ENCODE data around the gene TBC1D5. TPM values are rescaled to one million over a fixed set of nuclear protein-coding genes. Genes with fewer than 3 reads are reported as not detected.

The TBC1D5 gene
- total RNA-seq, 3 donors from 2014 or later, result 70.1 to 109 (median 90.1) TPM

DNA sequence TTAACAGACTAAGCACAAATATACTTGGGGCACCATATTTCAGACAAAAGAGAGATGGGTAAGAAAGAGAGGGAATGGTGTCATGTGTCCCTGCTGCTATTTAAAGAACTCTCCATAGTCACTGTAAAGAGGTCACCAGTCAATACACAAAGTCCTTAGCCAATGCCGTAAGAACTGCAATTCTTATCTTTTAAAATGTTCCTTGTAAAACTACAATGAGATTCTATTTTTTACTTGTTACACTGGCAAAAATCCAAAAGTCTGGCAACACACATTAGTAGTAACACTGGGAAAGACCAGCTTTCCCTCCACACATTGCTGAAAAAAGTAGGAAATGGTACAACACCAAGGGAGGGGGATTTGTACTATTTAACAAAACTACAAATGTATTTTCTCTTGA lies 189.4 kb downstream of the TBC1D5 start:
- DNase-seq (ENCODE audit: low spot score in 2 of 2), result no peak
- no peak for TF ChIP-seq POLR2AphosphoS5 (IDR thresholded peaks at IDR 0.05)
- TF ChIP-seq POLR2A (IDR thresholded peaks at IDR 0.05), result no peak
- Histone ChIP-seq H3K9me3 (no peaks in the 10 kb centered on the region), H3K27ac (no peak overlapping the region), H3K27me3 (no peaks in the 10 kb centered on the region), H3K4me3 (no peak overlapping the region), H3K36me3 (no peaks in the 10 kb centered on the region), H3K4me1 (no peaks in the 10 kb centered on the region)
- intact Hi-C loops (cut with DNase I; ENCODE audit: low total_unique reads), result no loop called here

DNA sequence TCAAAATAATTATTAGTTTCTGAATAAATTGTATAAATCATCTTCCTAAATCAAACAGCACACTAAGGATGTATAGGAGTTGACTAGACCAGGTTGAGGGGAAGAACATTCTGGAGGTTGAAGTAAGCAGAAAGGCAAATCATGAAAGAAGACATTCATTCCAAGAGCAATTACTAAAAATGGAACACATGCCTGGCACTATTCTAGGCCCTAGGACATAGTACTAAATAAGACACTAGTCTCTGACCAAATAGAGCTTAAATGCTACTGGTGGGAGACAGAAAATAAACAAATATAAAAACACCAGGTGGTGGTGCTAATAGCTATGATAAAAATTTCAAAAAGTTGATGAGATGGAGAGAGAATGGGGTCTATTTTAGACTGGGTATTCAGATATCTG lies 190.1 kb downstream of the TBC1D5 start:
- no peaks in the 10 kb centered on the region for H3K27me3 ChIP-seq
- H3K36me3 ChIP-seq, result no peaks in the 10 kb centered on the region
- H3K4me3 ChIP-seq, result no peak overlapping the region
- DNase-seq (ENCODE audit: low spot score in 2 of 2), result no peak
- no peaks in the 10 kb centered on the region for H3K9me3 ChIP-seq
- TF ChIP-seq CTCF (IDR thresholded peaks at IDR 0.05) (no peak), POLR2AphosphoS5 (IDR thresholded peaks at IDR 0.05) (no peak), POLR2A (IDR thresholded peaks at IDR 0.05) (no peak)
- intact Hi-C loops (cut with DNase I; ENCODE audit: low total_unique reads), result no loop called here
- H3K4me1 ChIP-seq, result no peaks in the 10 kb centered on the region
- no peak overlapping the region for H3K27ac ChIP-seq

GRCh38 chr3:17551895-17552294 lies 190.5 kb downstream of the TBC1D5 start:
- intact Hi-C loops (cut with DNase I; ENCODE audit: low total_unique reads), result no loop called here
- no peak for TF ChIP-seq CTCF (IDR thresholded peaks at IDR 0.05)
- no peak for TF ChIP-seq POLR2A (IDR thresholded peaks at IDR 0.05)
- no peak for TF ChIP-seq POLR2AphosphoS5 (IDR thresholded peaks at IDR 0.05)
- H3K36me3 ChIP-seq, result no peaks in the 10 kb centered on the region
- no peak overlapping the region for H3K4me3 ChIP-seq
- no peak overlapping the region for H3K27ac ChIP-seq
- no peaks in the 10 kb centered on the region for H3K27me3 ChIP-seq
- no peak for DNase-seq (ENCODE audit: low spot score in 2 of 2)
- H3K4me1 ChIP-seq, result no peaks in the 10 kb centered on the region
- H3K9me3 ChIP-seq, result no peaks in the 10 kb centered on the region

- Histone ChIP-seq H3K27ac (no peak overlapping the region), H3K9me3 (no peaks in the 10 kb centered on the region), H3K27me3 (no peaks in the 10 kb centered on the region), H3K4me3 (no peak overlapping the region), H3K36me3 (no peaks in the 10 kb centered on the region), H3K4me1 (no peaks in the 10 kb centered on the region)
- TF ChIP-seq POLR2A (IDR thresholded peaks at IDR 0.05) (no peak), CTCF (IDR thresholded peaks at IDR 0.05) (no peak), POLR2AphosphoS5 (IDR thresholded peaks at IDR 0.05) (no peak)
- no peak for DNase-seq (ENCODE audit: low spot score in 2 of 2)
- intact Hi-C loops (cut with DNase I; ENCODE audit: low total_unique reads), result no loop called here
These were observed 191.1 kb downstream of the TBC1D5 start for GRCh38 chr3:17551333-17551732.

DNA sequence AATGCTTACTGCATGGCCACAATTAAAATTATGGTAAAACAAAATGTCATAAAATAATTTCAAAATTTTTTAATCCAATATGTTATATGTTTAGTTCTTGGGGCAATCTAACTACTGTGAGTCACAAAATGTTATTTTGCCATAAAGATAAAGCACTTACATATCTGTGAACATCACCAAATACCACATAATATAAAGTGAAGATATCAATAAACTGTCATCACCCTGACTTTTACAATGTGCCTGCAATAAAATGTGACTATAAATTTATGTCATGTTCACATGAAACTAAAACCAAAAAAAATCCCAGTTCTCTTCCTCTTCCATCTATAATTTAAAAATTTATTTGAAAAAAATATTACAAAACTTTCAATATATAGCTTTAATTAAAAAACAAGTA lies 191.8 kb downstream of the TBC1D5 start:
- no peaks in the 10 kb centered on the region for H3K27me3 ChIP-seq
- no peak overlapping the region for H3K4me3 ChIP-seq
- H3K9me3 ChIP-seq, result no peaks in the 10 kb centered on the region
- no peak for TF ChIP-seq POLR2A (IDR thresholded peaks at IDR 0.05)
- no peak for TF ChIP-seq POLR2AphosphoS5 (IDR thresholded peaks at IDR 0.05)
- TF ChIP-seq CTCF (IDR thresholded peaks at IDR 0.05), result no peak
- no peak overlapping the region for H3K27ac ChIP-seq
- no peaks in the 10 kb centered on the region for H3K4me1 ChIP-seq
- no peaks in the 10 kb centered on the region for H3K36me3 ChIP-seq
- intact Hi-C loops (cut with DNase I; ENCODE audit: low total_unique reads), result no loop called here
- no peak for DNase-seq (ENCODE audit: low spot score in 2 of 2)

Data from breast epithelium (tissue), 4 donors.